Endothelial cell of umbilical vein (primary cell): ENCODE data around the gene URAD.
A peak's percentile ranks its signal among the peaks of the same experiment; 100 is the strongest.

Source experiments
- EZH2 ChIP-seq: IDR thresholded peaks from 2 replicates; pipeline ENCODE4 v1.6.1; 2012; ENCODE audit warnings: borderline replicate concordance, low read depth, mild to moderate bottlenecking, moderate library complexity, low read length, inconsistent platforms; ENCODE audit not compliant: severe bottlenecking
- FOS ChIP-seq: IDR thresholded peaks from 2 replicates; pipeline ENCODE4 v1.6.1; 2011; ENCODE audit warnings: mild to moderate bottlenecking, low read length, moderate library complexity, borderline replicate concordance; ENCODE audit not compliant: insufficient read depth
- GATA2 ChIP-seq: IDR thresholded peaks from 2 replicates; pipeline ENCODE4 v1.7.0; 2011; ENCODE audit warnings: low read depth, mild to moderate bottlenecking, moderate library complexity, mixed read lengths, low read length; ENCODE audit not compliant: insufficient read length, insufficient read depth
- MYC ChIP-seq: IDR thresholded peaks from one replicate; pipeline ENCODE4 v1.6.1; 2011; ENCODE audit warnings: mild to moderate bottlenecking, low read depth, low read length
- POLR2A ChIP-seq: IDR thresholded peaks from 2 replicates; pipeline ENCODE4 v1.6.1; 2012; ENCODE audit warnings: low read depth, mild to moderate bottlenecking, control low read depth, low read length
- POLR2AphosphoS5 ChIP-seq: IDR thresholded peaks from 2 replicates; pipeline ENCODE4 v1.6.1; 2012; ENCODE audit warnings: low read depth, mild to moderate bottlenecking, control low read depth, low read length, moderate library complexity; ENCODE audit not compliant: insufficient read depth
- TF ChIP-seq, protein P1 (sequence below), 2 donors: IDR thresholded peaks; 1 replicate in 1 of 2; 2 replicates in 1 of 2; pipeline ENCODE4 v1.5.1; 2011; ENCODE audit warnings: low read length in 2 of 2, mild to moderate bottlenecking in 2 of 2, moderate library complexity in 2 of 2, control low read depth in 1 of 2, inconsistent platforms in 1 of 2, low read depth in 1 of 2; ENCODE audit not compliant: insufficient read depth in 1 of 2; ENCODE audit errors: extremely low read depth in 1 of 2

DNA sequence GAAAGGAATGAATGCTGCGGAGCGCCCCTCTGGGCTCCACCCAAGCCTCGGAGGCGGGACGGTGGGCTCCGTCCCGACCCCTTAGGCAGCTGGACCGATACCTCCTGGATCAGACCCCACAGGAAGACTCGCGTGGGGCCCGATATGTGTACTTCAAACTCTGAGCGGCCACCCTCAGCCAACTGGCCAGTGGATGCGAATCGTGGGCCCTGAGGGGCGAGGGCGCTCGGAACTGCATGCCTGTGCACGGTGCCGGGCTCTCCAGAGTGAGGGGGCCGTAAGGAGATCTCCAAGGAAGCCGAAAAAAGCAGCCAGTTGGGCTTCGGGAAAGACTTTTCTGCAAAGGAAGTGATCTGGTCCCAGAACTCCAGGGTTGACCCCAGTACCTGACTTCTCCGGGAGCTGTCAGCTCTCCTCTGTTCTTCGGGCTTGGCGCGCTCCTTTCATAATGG, 60.1 kb downstream of the URAD start:
- TF ChIP-seq FOS (no peak), GATA2 (no peak), POLR2A (no peak), EZH2 (peak; percentile 44), POLR2AphosphoS5 (no peak), MYC (no peak)
- TF ChIP-seq, protein P1, sequence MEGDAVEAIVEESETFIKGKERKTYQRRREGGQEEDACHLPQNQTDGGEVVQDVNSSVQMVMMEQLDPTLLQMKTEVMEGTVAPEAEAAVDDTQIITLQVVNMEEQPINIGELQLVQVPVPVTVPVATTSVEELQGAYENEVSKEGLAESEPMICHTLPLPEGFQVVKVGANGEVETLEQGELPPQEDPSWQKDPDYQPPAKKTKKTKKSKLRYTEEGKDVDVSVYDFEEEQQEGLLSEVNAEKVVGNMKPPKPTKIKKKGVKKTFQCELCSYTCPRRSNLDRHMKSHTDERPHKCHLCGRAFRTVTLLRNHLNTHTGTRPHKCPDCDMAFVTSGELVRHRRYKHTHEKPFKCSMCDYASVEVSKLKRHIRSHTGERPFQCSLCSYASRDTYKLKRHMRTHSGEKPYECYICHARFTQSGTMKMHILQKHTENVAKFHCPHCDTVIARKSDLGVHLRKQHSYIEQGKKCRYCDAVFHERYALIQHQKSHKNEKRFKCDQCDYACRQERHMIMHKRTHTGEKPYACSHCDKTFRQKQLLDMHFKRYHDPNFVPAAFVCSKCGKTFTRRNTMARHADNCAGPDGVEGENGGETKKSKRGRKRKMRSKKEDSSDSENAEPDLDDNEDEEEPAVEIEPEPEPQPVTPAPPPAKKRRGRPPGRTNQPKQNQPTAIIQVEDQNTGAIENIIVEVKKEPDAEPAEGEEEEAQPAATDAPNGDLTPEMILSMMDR (IDR thresholded peaks at IDR 0.05; ENCODE audit: extremely low read depth in 1 of 2, insufficient read depth in 1 of 2, low read depth in 1 of 2, low read length in 2 of 2), result no peak
